HG03139 (cell line): ENCODE results near the gene RALY.

ENCODE experiments used
- ATAC-seq: cut with Tn5 transposase; IDR thresholded peaks from one replicate; pipeline ENCODE4 v1.9.1; 2021; ENCODE audit not compliant: unreplicated experiment

Gene RALY

DNA sequence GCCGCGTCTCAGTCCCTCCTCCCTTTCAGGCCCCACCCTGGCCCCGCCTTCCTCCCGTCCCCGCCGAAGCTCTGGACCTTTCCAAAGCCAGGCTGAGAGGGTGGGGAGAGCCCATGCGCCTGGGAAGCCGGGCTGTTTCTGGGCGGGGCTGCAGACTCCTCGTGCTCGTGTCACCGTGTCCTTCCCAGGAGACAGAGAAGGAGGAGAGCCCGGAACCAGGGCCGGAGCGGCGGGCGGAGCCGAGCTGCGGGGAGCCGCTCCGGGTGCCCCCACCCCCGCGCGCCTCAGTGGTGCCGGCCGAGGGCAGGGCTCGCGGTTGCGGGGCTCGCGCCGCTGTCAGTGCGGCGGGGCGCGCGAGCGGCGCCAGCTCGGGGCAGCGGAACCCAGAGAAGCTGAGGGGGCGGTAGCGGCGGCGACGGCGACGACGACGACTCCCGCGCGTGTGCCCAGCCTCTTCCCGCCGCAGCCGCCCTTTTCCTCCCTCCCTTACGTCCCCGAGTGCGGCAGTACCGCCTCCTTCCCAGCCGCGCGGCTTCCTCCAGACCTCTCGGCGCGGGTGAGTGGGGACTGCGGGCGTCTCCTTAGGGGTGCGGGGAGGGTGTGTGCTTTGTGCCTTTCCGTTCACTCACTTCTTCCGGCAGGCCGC, at the start of gene RALY:
RALY (plus strand) TSS at position 336 of the 646 bp plus-strand sequence. CDS start 78,164 bp downstream, outside the sequence.
- peak; percentile 31 for ATAC-seq

DNA sequence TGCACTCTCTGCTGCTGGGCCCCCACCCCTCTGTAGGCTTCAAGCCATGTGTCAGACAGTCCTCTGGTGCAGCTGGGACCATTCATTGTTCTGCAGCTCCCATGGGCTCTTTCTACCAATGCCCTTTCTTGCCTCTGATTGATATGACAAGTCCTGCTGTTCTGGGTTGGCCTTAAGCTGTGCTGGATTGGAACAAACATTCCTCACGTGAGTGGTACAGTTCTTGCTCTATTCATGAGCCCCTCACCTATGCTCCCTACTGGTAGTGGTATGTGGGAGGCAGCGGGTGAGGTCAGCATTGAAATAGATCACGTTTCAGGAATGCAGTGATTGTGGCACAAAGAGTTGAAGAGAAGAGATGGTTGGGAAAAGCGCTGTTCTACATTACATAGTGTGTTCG, 48.8 kb upstream of the RALY start:
- no peak for ATAC-seq

DNA sequence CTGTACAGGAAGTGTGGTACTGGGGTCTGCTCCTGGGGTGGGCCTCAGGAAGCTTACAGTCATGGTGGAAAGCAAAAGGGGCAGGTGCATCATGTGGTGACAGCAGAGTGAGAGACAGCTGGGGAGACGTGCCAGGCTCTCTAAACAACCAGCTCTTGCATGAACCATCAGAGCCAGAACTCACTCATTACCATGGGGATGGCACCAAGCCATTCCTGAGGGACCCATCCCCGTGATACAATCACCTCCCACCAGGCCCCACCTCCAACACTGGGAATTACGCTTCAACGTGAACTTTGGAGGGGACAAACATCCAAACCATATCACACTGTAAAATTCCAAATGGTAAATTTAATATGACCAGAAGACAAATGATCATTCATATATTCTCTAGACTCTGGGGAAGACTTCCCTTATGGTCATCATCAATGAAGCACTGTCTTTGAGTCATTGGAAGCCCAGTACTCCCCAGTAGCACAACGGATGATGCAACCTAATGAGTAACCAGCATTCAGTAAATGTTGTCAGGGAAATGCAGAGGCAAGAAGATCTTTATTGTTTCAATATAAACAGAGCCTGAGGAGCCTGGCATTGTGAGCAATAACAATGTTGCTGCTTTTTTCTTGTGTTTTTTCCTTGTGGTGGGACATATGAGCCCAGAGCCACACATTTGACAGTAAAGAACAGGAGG, 48.2 kb upstream of the RALY start:
- ATAC-seq: no peak

DNA sequence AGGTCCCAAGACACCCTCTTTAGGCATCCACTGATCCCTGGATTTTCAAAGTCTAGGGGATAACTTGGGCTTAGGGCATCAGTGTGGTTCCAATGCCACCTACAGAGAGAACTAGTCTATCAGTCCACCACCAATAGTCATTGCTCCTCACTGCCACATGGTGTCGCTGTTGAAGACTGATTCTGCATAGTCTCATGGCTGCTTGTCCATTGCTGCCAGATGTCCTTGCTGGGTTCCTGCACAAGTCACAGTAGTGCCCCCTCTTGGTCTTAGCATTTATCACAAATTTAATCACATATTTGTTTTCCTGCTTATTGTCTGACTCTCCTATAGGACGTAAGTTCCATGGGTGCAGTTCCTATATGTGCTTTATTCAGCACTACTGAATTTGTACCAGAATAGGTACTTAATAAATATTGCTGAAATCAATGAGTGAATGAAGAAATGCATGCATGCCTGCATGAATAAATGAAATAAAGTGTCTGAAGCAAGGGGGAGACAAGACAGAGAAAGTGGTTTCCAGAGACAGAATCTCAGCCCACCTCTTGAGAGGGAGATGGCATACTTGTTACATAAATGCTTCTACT, 45.9 kb upstream of the RALY start:
- no peak for ATAC-seq

DNA sequence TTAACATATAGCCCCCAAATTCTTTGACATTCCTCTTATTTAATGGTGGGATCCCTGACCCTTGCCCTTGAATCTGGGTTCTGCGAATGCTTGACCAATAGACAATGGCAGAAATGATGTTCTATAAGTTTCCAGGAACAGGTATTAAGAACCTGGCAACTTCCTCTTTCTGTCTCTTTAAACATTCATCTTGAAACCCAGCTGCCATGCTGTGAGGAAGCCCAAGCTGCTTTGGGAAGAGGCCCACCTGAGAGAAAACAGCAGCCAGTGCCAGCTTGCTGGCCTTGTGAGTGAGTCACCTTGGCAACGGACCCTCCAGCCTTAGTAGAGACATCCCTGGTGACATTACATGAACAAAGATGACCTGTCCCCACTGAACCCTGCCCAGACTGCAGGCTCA, 45.2 kb upstream of the RALY start:
- no peak for ATAC-seq

DNA sequence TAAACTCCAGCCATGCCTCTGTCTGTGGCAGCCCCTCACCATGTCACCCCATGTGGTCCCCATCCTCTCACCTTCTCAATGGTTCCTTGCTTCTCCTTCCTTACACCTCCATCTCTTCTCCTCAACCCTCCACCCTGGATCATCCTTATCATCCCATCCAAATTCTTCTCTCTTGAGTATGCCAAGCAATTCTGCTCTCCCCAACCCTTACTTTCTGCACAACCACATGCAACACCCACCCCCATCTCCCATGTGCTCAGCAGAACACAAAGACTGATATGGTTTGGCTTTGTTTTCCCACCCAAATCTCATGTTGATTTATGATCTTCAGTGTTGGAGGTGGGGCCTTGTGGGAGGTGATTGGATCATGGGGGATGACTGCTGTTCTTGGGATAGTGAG, 42.5 kb upstream of the RALY start:
- no peak for ATAC-seq

DNA sequence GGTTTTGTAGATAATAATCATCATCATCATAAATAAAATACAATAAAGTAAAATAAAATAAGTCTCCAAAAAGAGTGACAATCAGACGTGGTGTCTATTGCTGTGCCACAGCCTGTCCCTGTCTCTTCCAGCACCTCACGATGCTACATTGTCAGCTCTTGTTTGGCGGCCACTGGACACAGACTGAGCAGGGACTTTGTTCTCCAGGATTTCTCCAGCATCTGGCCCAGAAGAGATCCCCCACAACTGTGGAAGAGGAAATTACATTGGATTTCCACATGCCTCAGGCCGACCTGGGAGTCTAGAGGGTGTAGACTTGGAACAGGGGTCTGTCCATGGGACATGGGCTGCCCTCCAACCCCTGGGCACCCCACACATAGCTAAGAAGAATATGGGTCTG, 39.2 kb upstream of the RALY start:
- no peak for ATAC-seq

DNA sequence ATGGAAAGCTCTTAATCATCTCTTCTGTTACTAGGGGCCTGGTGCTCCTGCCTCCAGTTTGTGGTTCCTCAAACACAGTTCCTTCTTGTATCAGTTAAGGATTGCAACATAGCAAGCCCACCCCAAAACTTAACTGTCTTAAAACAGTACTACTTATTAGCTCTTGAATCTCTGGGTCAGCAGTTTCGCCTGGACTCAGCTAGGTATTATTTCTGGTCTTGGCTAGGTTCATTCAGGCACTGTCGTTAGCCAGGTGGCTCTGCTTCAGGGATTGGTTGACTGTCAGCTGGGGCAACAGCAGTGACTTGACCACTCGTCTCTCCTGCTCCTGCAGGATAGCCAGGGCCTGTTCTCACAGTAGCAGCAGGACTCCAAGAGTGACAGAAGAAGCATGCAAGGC, 30.0 kb upstream of the RALY start:
- no peak for ATAC-seq

DNA sequence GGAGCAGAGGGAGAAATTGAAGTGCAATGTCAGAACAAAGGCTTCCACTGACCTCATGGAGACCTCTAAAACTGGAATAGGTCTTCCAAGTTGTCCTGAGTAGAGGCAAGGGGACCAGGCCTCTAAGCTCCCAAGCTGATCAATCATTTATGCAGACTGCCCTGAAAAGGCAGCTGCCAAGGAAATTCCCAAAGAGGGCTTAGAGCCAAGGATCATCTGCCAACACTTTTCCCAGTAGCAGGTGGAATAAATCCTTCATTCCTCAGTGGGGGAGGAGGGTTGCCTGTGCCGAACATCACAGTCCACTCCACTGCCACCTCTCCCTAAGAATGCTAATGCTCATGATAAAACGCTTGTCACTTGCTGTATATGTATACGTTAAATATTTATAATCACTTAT, 29.3 kb upstream of the RALY start:
- ATAC-seq: no peak

DNA sequence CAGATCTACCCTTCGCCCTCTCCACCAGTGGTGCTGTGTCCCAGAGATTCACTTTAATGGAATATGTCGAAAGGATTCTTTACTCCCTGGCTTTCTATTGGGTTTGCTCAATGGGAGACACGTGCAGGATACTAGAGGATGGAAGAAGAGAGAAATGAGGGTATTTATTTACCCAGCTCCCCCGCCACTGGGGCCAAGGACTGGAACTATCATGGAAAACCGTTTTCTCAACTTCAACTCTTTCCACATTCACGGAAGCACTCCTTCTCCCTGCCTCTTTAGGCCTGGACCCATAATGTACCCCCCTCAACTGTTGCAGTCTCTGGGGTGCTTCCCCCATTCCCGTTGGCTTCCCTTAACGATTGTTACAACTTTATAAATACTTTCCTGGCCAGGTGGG, 26.6 kb upstream of the RALY start:
- ATAC-seq: no peak

DNA sequence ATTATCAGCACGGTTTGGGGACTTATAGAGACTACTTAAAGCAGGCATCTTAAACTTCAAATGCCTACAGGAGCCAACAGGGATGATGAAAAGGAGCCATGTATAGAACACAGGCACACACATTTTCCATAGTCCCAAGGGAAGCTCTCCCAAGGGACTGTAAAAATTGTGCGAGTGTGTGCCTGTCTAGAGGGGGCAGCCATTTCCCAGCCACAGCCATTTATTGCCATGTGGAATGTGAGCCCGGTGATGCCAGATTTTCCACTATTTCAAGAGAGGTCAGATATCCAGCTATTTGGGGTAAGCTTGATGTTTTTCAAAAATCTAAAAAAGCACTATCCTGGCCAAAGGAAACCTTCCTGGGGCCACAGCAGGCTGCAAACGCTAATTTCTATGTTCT, 24.1 kb upstream of the RALY start:
- no peak for ATAC-seq

DNA sequence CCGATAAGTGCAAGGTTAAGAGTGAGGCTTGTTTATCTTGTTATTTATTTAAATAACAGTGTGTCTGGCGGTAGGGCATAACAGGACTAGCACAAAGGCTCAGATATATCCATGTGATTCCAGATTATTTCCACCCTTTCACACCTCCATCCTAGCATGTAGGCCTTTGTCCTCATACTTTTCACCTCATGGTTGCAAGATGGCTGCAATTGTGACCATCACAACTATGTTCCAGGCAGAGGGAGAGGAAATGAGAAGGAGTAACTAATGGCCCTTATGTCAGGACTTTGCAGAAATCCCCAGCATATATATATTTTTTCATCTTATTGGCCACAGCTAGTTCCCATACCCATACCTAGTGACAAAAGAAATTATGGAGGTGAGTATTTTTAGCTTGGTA, 23.5 kb upstream of the RALY start:
- no peak for ATAC-seq

DNA sequence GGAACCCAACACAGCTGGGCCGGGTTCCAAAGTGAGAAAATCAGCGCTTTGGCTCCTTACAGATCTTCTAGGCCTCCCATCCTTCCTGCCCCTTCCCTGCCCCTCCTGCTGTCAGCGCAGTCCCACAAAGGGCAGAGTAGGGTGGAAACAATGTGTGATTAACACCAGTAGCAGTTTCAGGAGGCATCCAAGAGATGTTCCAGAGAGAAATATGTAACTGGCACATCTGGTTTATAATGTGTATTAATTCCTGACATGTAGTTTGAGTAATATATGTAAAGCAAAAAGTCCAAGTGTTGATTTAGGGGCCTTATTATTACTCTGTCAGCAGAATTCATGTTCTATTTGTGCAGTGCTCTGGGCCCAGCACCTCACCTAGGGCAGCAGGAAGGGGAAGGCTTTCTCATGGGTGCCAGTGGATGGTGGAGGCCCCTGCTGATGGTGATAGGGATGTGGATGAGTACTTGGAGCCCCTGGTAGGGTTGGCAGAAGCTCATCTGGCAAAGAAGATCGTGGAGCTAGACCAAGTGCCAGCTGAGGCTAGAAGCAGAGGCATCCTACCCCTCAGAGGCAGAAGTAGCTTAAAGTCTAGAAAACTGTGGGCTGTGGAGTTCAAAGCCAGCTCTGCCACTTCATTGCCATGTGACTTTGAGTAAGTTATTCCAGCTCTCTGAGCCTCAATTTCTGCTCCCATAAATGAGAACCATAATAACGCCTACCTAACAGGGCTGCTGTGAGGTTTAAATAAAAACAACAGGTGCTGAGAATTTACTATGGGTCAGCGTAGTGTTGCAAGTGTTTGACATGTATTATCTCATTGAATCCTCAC, 22.4 kb upstream of the RALY start:
- no peak for ATAC-seq

DNA sequence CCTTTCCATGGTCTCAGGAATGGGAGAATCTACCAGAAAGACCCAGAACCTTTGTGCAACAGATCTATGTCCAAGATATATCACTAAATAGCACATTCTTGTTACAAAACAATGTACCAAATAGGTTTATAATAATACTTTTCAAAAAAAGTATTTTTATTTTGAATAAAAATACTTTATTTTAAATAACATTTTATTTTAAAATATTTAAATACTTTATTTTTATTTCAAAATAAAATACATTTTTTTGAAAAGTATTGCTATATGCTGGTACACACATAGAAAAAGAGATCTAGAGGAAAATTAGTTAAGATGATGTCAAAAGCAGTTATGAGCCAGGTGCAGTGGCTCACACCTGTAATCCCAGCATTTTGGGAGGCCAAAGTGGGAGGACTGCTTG, 16.8 kb upstream of the RALY start:
- ATAC-seq: no peak

DNA sequence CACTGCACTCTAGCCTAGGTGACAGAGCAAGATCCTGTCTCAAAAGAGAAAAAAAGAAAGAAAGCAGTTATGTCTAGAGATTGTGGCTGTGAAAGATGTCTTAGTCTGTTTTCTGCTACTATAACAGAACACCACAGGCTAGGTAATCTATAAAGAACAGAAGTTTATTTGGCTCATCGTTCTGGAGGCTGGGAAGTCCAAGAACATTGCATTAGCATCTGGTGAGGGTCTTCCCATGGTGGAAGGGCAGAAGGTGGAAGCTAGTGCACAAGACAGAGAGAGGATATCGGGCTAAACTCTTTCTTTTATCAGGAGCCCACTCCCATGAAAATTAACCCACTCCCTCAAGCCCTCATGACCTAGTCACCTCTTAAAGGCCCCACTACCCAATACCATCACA, 16.2 kb upstream of the RALY start:
- no peak for ATAC-seq

DNA sequence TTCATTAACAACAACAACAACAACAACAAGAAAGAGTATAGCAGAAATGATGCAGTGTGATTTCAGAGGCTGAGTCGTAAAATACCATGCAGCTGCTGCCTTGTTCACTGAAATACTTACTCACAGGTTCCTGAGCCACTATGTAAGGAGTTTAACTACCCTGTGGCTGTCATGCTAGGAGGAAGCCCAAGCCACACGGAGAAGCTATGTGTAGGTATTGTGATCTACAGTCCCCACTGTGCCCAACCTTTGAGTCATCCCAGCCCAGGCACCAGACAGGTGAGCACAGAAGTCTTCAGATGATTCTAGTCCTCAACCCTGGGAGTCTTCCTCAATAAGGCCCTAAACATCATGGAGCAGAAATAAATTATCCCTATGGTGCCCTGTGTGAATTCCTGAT, 14.6 kb upstream of the RALY start:
- ATAC-seq: no peak

DNA sequence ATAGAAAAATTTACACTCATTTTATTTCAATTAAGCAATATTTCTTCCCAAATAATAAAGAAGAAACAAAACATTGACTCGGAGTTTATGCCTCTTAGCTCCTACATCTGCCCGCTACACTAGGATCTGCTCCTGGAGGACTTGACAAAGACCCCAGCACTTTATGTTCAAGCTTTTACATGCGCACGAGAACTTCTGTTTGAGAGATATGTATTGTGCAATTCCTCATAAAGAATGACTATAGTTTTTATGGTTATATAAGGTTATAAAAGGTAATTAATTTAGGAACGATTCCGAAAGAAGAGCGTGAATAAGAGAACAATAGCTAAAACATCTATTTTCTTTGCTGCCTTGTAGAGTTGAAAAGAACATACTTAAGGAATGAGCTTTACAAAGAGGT, 12.4 kb upstream of the RALY start:
- no peak for ATAC-seq

DNA sequence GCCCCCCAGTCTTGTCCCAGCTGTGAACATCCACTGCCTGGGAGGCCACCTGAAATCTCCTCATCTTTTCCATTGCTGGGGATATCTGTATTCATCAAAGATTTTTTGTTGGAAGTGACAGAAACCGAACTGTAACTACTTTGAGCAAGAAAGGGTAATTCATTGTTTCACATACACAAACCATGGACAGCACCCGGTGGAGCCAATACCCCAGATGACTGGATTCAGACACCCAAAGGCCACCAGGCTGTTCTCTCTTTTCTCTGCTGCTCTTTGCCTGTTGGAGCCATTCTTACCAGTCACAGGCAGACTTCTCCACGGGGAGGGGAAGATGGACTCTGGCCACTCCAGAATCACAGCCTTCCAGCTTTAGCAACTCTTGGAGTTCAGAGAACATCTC, 11.7 kb upstream of the RALY start:
- no peak for ATAC-seq

DNA sequence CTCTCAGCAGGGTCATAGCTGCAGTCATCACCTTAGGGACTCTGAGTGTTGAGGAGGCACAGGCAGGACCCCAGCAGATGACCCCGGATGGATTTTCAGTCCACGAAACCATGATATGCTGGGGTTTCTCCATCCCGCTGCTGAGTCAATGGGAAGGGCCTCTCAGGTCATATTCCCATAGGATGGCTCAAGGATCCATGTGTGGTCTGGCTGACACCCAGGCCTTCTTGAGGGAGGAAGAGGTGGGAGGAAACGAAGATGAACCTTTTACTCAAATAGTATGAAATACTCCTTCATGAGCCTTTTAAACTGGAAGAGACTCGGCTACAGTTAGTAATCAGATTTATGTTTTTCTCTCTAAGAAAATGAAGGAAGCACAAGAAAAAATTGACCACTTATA, 10.3 kb upstream of the RALY start:
- no peak for ATAC-seq

DNA sequence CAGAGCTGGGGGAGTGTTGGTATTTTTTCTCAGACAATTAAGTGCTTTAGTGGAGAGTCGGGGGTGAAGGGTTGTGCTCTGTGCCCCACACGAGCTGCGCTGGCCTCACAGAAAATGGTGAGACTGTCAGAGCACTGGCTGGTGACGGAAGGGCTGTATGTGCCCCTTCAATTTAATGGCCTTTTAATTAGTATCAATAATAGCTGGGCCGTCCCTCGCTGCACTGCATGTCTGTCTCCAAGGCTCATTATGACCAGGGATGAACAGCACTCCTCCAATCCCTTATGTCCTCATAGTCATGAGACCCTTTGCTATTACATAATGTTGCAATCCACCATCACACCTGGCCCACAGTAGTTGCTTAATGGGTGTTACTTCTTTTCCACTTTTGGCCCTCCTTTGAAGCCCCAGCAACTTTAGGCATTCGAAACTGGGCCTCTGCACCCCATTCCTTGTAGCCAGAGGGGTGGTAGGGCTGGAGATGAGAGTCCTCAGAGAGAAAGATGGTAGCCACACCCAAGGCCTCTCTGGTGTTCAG, 9.5 kb upstream of the RALY start:
- no peak for ATAC-seq

DNA sequence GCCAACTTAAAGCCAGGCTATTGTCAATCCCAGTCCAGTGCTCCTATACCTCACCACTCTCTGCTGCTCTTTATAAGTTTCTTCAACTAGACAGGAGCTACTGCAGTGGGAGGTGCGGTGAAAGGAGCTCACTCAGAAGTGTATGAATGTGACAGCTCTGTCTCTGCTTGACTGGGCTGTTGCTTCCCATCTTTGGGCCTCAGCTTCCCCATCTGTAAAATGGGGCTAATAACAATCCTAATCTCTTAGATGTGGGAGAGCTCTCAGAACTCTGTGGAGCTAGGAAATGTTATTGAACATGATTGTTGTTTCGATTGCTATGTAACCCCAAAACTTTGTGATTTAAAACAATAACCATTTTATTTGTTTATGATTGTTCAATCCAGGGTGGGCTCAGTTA, 8.4 kb upstream of the RALY start:
- ATAC-seq: no peak

DNA sequence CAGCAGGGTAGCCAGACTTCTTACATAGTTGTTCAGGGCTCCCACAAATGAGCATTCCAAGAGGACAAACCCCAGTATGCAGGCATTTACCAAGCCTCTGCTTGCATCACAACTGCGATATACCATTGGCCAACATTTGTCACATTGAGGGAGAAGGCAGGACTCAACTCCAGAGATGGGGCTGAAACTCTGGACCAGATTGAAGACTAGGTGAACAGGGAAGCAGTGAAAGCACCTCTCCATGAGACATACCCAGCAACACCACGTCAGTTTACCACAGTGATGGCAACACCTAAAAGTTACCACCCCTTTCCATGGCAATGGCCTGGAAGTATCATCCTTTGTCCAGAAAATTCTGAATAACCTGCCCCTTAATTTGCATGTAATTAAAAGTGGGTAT, 7.9 kb upstream of the RALY start:
- ATAC-seq: no peak
